GM23338 (cell line): ENCODE measurements around the gene BCL2. TPM values are rescaled to one million over a fixed set of nuclear protein-coding genes. Genes with fewer than 3 reads are reported as not detected.

Source experiments
- ATAC-seq: fragments of 200-7000 bp; cut with Tn5 transposase; 3 replicates; pipeline ENCODE4 v1.9.1; 2020
- DNase-seq: peaks from one replicate; pipeline ENCODE4 v3.0.0-alpha.2; 2015; ENCODE audit warnings: low spot score
- H2AFZ ChIP-seq: fragments of 200-600 bp; sonication (generic); 2 replicates; pipeline ENCODE4 v1.8.0; 2016; ENCODE audit warnings: antibody characterized with exemption, mild to moderate bottlenecking, moderate library complexity
- H3F3A ChIP-seq: fragments of 200-600 bp; sonication (generic); replicated peaks from 2 replicates; pipeline ENCODE4 v1.8.0; 2017; ENCODE audit warnings: antibody characterized with exemption, mixed run types, low read depth
- H3K27ac ChIP-seq: fragments of 200-600 bp; sonication (generic); 2 replicates; pipeline ENCODE4 v1.6.1; 2016; ENCODE audit warnings: low read depth
- H3K27me3 ChIP-seq: fragments of 200-600 bp; sonication (generic); 2 replicates; pipeline ENCODE4 v1.8.0; 2016; ENCODE audit warnings: mild to moderate bottlenecking, mixed run types, moderate library complexity; ENCODE audit not compliant: insufficient read depth
- H3K36me3 ChIP-seq: fragments of 200-600 bp; sonication (generic); 2 replicates; pipeline ENCODE4 v1.8.0; 2016; ENCODE audit warnings: mild to moderate bottlenecking; ENCODE audit not compliant: insufficient read depth
- H3K4me1 ChIP-seq: fragments of 200-600 bp; sonication (generic); 2 replicates; pipeline ENCODE4 v1.8.0; 2016; ENCODE audit warnings: mild to moderate bottlenecking, moderate library complexity; ENCODE audit not compliant: insufficient read depth
- H3K4me2 ChIP-seq: fragments of 200-600 bp; sonication (generic); 2 replicates; pipeline ENCODE4 v1.7.1; 2017; ENCODE audit warnings: mixed run types
- H3K4me3 ChIP-seq: fragments of 200-600 bp; sonication (generic); 2 replicates; pipeline ENCODE4 v1.6.1; 2016; ENCODE audit warnings: mixed run types
- H3K79me2 ChIP-seq: fragments of 200-600 bp; sonication (generic); replicated peaks from 2 replicates; pipeline ENCODE4 v1.8.0; 2017; ENCODE audit warnings: mild to moderate bottlenecking; ENCODE audit not compliant: insufficient read depth
- H3K9me2 ChIP-seq: fragments of 200-600 bp; sonication (generic); 2 replicates; pipeline ENCODE4 v1.8.0; 2017; ENCODE audit not compliant: insufficient read depth
- H4K20me1 ChIP-seq: fragments of 200-600 bp; sonication (generic); replicated peaks from 2 replicates; pipeline ENCODE4 v1.8.0; 2017; ENCODE audit warnings: mild to moderate bottlenecking; ENCODE audit not compliant: insufficient read depth
- H3K27ac Mint-ChIP-seq: 2 replicates; pipeline ENCODE4 v1.8.0; 2020; ENCODE audit warnings: inconsistent platforms, mild to moderate bottlenecking, moderate library complexity, mixed read lengths
- H3K27me3 Mint-ChIP-seq: 3 replicates; pipeline ENCODE4 v1.8.0; 2022; ENCODE audit warnings: low read depth, mild to moderate bottlenecking, moderate library complexity, mixed read lengths, inconsistent platforms; ENCODE audit not compliant: insufficient read depth, poor library complexity
- H3K36me3 Mint-ChIP-seq: 3 replicates; pipeline ENCODE4 v1.8.0; 2021; ENCODE audit warnings: low read depth, mild to moderate bottlenecking, inconsistent platforms, moderate library complexity, mixed read lengths
- H3K4me1 Mint-ChIP-seq: 3 replicates; pipeline ENCODE4 v1.8.0; 2020; ENCODE audit warnings: mild to moderate bottlenecking, inconsistent platforms, mixed read lengths
- H3K4me3 Mint-ChIP-seq: 3 replicates; pipeline ENCODE4 v1.8.0; 2021; ENCODE audit warnings: moderate library complexity, mild to moderate bottlenecking, inconsistent platforms, mixed read lengths
- H3K9me3 Mint-ChIP-seq: 3 replicates; pipeline ENCODE4 v1.8.0; 2020; ENCODE audit warnings: moderate library complexity, mild to moderate bottlenecking, inconsistent platforms, mixed read lengths
- CREB1 ChIP-seq: fragments of 250-450 bp; sonication (Bioruptor Pico); IDR thresholded peaks from 2 replicates; pipeline ENCODE4 v1.5.0; 2020; ENCODE audit warnings: low read depth, mild to moderate bottlenecking, moderate library complexity
- EZH2 ChIP-seq: fragments of 200-600 bp; sonication (generic); IDR thresholded peaks from one replicate; pipeline ENCODE4 v1.8.0; 2017; ENCODE audit warnings: antibody characterized with exemption, mild to moderate bottlenecking, low read depth; ENCODE audit not compliant: unreplicated experiment
- EZH2phosphoT487 ChIP-seq: fragments of 200-600 bp; sonication (generic); IDR thresholded peaks from one replicate; pipeline ENCODE4 v1.8.1; 2018; ENCODE audit warnings: antibody characterized with exemption; ENCODE audit not compliant: unreplicated experiment
- JUNB ChIP-seq: IDR thresholded peaks from one replicate; pipeline ENCODE4 v1.6.1; 2016; ENCODE audit warnings: antibody characterized with exemption; ENCODE audit not compliant: unreplicated experiment
- POLR2AphosphoS5 ChIP-seq: IDR thresholded peaks from 2 replicates; pipeline ENCODE4 v1.6.1; 2016; ENCODE audit warnings: antibody characterized with exemption, low read depth
- STAT1 ChIP-seq: IDR thresholded peaks from one replicate; pipeline ENCODE4 v1.6.1; 2016; ENCODE audit warnings: antibody characterized with exemption; ENCODE audit not compliant: unreplicated experiment
- ZNF114 ChIP-seq: fragments of 250-450 bp; sonication (Bioruptor Pico); IDR thresholded peaks from 2 replicates; pipeline ENCODE4 v1.5.0; 2020; ENCODE audit warnings: mild to moderate bottlenecking, moderate library complexity
- polyA plus RNA-seq: library from polyadenylated mRNA; unstranded; fragments of >200 nt; fragmentation: Nextera tagmentation; extraction: Ambion mirVana; gene quantifications from 2 replicates; pipeline ENCODE4 v1.2.1, GENCODE V29; 2016
- total RNA-seq: library from RNA; depleted of rRNA; stranded (reverse); fragments of >200 nt; shearing (Covaris generic); gene quantifications from 2 replicates; pipeline ENCODE4 v1.2.3, GENCODE V29; 2014
- TF ChIP-seq, protein P1 (sequence below): IDR thresholded peaks from 2 replicates; pipeline ENCODE4 v1.6.1; 2016; ENCODE audit warnings: antibody characterized with exemption
- TF ChIP-seq, protein P2 (sequence below), 2 experiments: fragments of 200-600 bp in 1 of 2; sonication (generic) in 1 of 2; conservative IDR thresholded peaks; 2 replicates each; pipeline versions ENCODE4 v1.5.1 to v1.6.1; 2016 to 2017; ENCODE audit warnings: antibody characterized with exemption in 2 of 2, low read depth in 2 of 2, mild to moderate bottlenecking in 2 of 2, moderate library complexity in 1 of 2

The BCL2 gene
- total and polyA plus RNA-seq, 2 experiments from 2014 or later: 1.2 to 4.0 TPM

GRCh38 chr18:63149302-63149587, 170.3 kb downstream of the BCL2 start (continued):
- TF ChIP-seq EZH2phosphoT487: no peak
- TF ChIP-seq, protein P1, sequence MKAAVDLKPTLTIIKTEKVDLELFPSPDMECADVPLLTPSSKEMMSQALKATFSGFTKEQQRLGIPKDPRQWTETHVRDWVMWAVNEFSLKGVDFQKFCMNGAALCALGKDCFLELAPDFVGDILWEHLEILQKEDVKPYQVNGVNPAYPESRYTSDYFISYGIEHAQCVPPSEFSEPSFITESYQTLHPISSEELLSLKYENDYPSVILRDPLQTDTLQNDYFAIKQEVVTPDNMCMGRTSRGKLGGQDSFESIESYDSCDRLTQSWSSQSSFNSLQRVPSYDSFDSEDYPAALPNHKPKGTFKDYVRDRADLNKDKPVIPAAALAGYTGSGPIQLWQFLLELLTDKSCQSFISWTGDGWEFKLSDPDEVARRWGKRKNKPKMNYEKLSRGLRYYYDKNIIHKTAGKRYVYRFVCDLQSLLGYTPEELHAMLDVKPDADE: no peak

DNA sequence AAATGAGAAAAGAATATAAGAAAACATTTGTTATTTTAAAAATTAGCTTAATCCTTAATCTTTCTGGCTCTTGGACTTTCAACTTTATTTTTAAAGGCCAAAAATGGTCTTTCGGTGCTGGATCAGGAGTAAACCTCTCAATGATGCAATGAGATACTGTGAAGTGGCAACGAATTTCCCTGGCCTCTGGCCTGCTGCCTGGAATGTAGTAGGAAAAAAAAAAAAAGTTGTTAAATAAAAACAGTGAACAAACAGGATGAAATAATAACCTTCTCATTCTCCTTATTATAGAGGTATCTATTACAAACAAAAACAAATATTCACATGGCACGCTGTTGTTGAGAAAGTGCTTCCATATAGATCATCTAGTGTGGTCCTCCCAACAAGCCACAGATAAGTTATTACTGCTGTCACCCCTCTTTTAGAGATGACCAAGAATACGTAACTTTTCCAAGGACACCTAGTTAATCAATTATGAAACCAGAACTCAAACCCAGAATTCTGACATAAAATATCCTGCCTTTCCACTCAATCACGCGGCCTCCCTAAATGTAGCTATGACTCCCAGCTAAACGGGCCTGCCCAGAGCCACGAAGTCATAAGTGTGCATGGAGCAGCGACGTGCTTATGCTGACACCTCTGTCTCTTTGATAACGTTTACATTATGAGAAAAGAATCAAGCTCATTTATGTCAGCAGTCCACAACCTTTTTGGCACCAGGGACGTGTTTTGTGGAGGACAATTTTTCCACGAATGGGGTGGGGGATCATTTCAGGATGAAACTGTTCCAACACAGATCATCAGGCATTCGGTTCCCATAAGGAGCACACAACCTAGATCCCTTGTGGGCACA, 170.9 kb downstream of the BCL2 start:
- Histone ChIP-seq H3K4me2 (no peak overlapping the region), H3K4me3 (no peak overlapping the region), H4K20me1 (no peaks in the 10 kb centered on the region), H2AFZ (no peak overlapping the region), H3K36me3 (no peaks in the 10 kb centered on the region), H3F3A (no peaks in the 10 kb centered on the region), H3K9me2 (no peaks in the 10 kb centered on the region), H3K27ac (no peak overlapping the region), H3K27me3 (no peaks in the 10 kb centered on the region), H3K79me2 (no peaks in the 10 kb centered on the region), H3K4me1 (peaks cover 10% of the 10 kb centered on the region)
- Mint-ChIP-seq H3K27me3 (peaks cover 2% of the 10 kb centered on the region), H3K36me3 (no peaks in the 10 kb centered on the region), H3K9me3 (no peaks in the 10 kb centered on the region), H3K27ac (no peak overlapping the region), H3K4me1 (peaks cover 22% of the 10 kb centered on the region), H3K4me3 (no peak overlapping the region)
- no peak for DNase-seq
- no peak for ATAC-seq
- TF ChIP-seq POLR2AphosphoS5: no peak
- no peak for TF ChIP-seq CREB1 (CRISPR knock-in tag)
- TF ChIP-seq EZH2phosphoT487: no peak
- TF ChIP-seq, protein P1: no peak
- no peak for TF ChIP-seq EZH2

DNA sequence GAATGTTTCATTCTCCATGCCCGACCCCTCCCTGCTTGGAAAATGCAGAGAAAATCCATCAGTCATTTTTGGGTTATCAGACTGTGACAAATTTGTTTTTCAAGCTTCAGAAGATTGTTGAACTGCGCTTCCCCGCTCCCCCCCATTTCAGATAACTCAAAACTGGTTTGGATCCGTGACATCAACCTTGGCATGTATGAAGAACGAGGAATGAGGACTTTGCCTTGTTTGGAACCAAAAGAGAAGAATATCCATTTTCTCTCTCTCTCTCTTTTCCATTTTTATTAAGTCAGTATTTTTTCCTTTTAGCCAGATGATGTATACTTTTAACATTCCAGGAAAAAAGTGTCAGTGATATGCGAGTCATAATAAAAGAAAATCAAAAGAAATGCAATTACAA, 171.6 kb downstream of the BCL2 start:
- Histone ChIP-seq H3F3A (no peaks in the 10 kb centered on the region), H3K27ac (no peak overlapping the region), H3K4me1 (peaks cover 10% of the 10 kb centered on the region), H3K4me3 (no peak overlapping the region), H3K36me3 (no peaks in the 10 kb centered on the region), H4K20me1 (no peaks in the 10 kb centered on the region), H3K27me3 (no peaks in the 10 kb centered on the region), H3K4me2 (no peak overlapping the region), H2AFZ (no peak overlapping the region), H3K9me2 (no peaks in the 10 kb centered on the region), H3K79me2 (no peaks in the 10 kb centered on the region)
- Mint-ChIP-seq H3K9me3 (no peaks in the 10 kb centered on the region), H3K27me3 (peaks cover 2% of the 10 kb centered on the region), H3K4me1 (peaks cover 25% of the 10 kb centered on the region), H3K27ac (no peak overlapping the region), H3K36me3 (no peaks in the 10 kb centered on the region), H3K4me3 (no peak overlapping the region)
- TF ChIP-seq STAT1 (no peak), JUNB (no peak), CREB1 (CRISPR knock-in tag) (no peak), ZNF114 (CRISPR knock-in tag) (no peak)
- TF ChIP-seq, protein P2, sequence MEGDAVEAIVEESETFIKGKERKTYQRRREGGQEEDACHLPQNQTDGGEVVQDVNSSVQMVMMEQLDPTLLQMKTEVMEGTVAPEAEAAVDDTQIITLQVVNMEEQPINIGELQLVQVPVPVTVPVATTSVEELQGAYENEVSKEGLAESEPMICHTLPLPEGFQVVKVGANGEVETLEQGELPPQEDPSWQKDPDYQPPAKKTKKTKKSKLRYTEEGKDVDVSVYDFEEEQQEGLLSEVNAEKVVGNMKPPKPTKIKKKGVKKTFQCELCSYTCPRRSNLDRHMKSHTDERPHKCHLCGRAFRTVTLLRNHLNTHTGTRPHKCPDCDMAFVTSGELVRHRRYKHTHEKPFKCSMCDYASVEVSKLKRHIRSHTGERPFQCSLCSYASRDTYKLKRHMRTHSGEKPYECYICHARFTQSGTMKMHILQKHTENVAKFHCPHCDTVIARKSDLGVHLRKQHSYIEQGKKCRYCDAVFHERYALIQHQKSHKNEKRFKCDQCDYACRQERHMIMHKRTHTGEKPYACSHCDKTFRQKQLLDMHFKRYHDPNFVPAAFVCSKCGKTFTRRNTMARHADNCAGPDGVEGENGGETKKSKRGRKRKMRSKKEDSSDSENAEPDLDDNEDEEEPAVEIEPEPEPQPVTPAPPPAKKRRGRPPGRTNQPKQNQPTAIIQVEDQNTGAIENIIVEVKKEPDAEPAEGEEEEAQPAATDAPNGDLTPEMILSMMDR (conservative IDR thresholded peaks at IDR 0.05; ENCODE audit: low read depth in 2 of 2): no peak
- no peak for ATAC-seq
- DNase-seq: no peak
